ENCODE measurements around the gene JUP.

The JUP gene

GRCh38 chr17:41775394-41776226 is 10.9 kb downstream of the JUP start:
- TF ChIP-seq CTCF (IDR thresholded peaks at IDR 0.05; ENCODE audit: low read depth, low read length) = no peak
- H3K4me3 ChIP-seq (ENCODE audit: low read depth, low read length) = no peak overlapping the region

- TF ChIP-seq CTCF (IDR thresholded peaks at IDR 0.05; ENCODE audit: low read depth, low read length) = no peak
- H3K4me3 ChIP-seq (ENCODE audit: low read depth, low read length) = no peak overlapping the region
Measured at GRCh38 chr17:41773731-41774193, 12.7 kb downstream of the JUP start.

DNA sequence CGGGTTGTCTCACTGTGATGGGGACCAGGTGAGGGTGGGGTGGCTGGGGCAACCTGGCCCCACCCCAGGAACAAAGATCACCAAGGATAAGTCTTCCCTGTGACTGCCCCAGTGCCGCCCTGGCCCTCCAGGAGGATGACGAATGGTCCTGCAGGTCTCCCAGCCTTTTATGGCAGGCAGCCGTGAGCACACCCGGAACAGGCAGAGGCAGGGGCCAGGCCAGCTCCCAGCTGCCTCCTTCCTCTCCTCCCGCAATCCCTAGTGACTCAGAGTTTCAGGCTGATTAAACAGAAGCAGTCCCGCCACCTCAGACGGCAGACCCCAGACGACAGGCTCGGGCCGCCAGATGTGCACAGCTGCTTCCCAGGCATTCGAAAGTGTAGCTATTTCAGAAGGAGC is 13.3 kb downstream of the JUP start:
- no peak overlapping the region for H3K4me3 ChIP-seq (ENCODE audit: low read depth, low read length)
- TF ChIP-seq CTCF (IDR thresholded peaks at IDR 0.05; ENCODE audit: low read depth, low read length) = no peak

- no peak overlapping the region for H3K4me3 ChIP-seq (ENCODE audit: low read depth, low read length)
- TF ChIP-seq CTCF (IDR thresholded peaks at IDR 0.05; ENCODE audit: low read depth, low read length) = no peak
Measured at GRCh38 chr17:41772586-41773189, 13.8 kb downstream of the JUP start.

DNA sequence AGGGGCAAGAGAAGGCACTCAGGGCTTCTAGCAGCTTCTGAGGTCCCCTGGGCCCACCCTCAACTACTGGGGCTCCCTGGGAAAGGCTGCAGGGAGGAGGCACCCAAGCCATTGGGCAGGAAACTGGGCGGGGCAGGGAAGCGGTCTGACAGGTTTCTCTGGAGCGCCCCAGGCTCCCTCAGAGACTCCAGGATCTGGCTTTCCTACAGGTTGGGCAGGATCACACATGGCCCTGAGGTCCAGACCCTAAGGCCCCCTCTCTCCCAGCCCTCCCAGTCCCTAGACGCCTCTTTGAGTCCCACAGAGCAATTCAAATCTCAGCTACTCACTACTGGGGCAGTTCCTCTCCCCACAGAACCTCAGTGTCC is 14.3 kb downstream of the JUP start:
- no peak for TF ChIP-seq CTCF (IDR thresholded peaks at IDR 0.05; ENCODE audit: low read depth, low read length)
- no peak overlapping the region for H3K4me3 ChIP-seq (ENCODE audit: low read depth, low read length)

GRCh38 chr17:41771389-41772206 is 14.9 kb downstream of the JUP start:
- TF ChIP-seq CTCF (IDR thresholded peaks at IDR 0.05; ENCODE audit: low read depth, low read length) = no peak
- H3K4me3 ChIP-seq (ENCODE audit: low read depth, low read length) = no peak overlapping the region
